ENCODE measurements around the gene MFNG.

MFNG gene

DNA sequence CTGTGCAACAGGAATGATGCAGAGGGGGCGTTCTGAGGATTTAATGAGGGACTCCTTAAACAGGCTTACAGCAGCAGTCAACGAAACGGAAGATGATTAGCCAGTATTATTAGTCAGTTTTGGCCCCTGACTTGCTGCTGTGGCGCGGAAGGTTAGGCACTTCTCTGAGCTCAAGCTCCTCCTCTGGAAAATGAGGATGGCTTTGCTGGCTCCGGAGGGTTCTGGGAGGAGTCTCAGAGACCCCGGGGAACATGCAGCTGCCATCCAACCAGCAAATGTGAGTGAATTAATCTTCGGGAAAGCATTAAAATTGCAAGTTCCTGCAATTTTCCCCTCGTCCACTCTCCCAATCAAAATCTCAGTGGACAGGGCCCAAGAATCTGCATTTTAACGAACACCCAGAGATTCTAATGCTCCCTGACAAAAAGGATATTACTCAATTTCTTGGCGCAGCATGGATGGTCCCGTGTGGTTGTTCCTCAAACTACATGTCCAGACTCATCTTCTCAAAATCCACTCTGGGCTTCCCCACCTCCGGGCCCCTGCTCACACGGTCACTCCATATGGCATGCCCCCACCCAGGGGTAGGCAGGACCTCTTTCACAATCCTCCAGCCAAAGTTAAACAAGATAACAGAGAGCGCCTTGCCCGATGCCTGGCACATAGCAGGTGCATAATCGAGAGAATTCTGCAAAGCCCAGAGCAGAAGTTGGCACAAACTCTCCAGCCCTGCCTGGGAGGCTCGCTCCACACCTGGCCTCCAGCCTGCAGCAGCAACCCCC, 65.3 kb downstream of the MFNG start:
- H3K4me1 ChIP-seq (ENCODE audit: control insufficient read depth, insufficient read depth, low read length): peaks cover 4% of the 10 kb centered on the region
- H3K27ac ChIP-seq (ENCODE audit: low read length): no peak overlapping the region

DNA sequence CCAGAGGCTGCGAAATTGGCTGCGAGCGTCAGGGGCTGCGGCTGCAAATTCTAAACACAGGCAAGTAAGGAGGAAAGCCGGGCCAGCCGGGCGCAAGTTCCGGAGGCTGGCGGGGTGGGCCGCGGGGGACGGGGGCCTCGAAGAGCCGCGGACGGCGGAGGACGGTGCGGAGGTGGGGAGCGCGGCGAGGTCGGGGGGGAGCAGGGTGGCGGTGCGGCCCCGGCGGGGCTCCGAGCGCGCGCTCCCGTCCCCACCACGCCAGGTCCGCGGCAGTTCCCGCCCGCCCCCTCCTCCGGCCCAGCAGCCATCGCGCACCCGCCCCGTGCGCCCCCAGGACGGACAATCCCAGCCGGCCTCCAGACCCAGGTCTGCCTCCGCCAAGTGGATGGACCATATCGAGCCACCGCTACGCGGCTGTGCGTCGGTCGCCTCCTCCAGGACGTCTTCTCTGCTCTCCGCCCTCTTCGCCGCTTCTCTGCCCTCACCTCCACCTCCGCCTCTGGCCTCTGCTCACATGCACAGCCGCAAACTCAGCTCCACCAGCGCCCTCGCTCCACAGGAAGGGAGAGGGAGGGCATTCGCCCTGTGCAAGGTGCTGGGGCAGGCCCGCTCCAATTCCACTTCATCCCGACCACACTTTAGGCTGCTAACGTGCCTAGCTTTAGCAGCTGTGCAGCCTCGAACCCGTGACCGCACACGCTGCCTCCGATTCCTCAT, 66.1 kb downstream of the MFNG start:
- Histone ChIP-seq H3K9ac (ENCODE audit: low read length in 2 of 2) (no peak overlapping the region), H3K27ac (ENCODE audit: low read length) (no peak overlapping the region), H3K4me3 (ENCODE audit: low read length in 2 of 2) (peak overlapping the region in 1 of 2 donors; percentile 55), H3K9me3 (ENCODE audit: control insufficient read depth in 2 of 2, low read length in 2 of 2) (no peaks in the 10 kb centered on the region), H3K36me3 (ENCODE audit: control insufficient read depth in 2 of 2, insufficient read depth in 2 of 2, low read length in 2 of 2) (no peaks in the 10 kb centered on the region), H3K4me1 (ENCODE audit: control insufficient read depth, insufficient read depth, low read length) (peaks cover 4% of the 10 kb centered on the region), H3K27me3 (ENCODE audit: control insufficient read depth in 1 of 2, insufficient read depth in 2 of 2, low read length in 2 of 2) (peaks cover 39 to 48% of the 10 kb centered on the region in 2 donors)

More for the DNA sequence above, 65.3 kb downstream of the MFNG start:
- H3K27me3 ChIP-seq (ENCODE audit: control insufficient read depth in 1 of 2, insufficient read depth in 2 of 2, low read length in 2 of 2): peaks cover 43 to 50% of the 10 kb centered on the region in 2 donors
- no peak overlapping the region for H3K9ac ChIP-seq (ENCODE audit: low read length in 2 of 2)
- H3K9me3 ChIP-seq (ENCODE audit: control insufficient read depth in 2 of 2, low read length in 2 of 2): no peaks in the 10 kb centered on the region
- H3K36me3 ChIP-seq (ENCODE audit: control insufficient read depth in 2 of 2, insufficient read depth in 2 of 2, low read length in 2 of 2): no peaks in the 10 kb centered on the region
- no peak overlapping the region for H3K4me3 ChIP-seq (ENCODE audit: low read length in 2 of 2)

DNA sequence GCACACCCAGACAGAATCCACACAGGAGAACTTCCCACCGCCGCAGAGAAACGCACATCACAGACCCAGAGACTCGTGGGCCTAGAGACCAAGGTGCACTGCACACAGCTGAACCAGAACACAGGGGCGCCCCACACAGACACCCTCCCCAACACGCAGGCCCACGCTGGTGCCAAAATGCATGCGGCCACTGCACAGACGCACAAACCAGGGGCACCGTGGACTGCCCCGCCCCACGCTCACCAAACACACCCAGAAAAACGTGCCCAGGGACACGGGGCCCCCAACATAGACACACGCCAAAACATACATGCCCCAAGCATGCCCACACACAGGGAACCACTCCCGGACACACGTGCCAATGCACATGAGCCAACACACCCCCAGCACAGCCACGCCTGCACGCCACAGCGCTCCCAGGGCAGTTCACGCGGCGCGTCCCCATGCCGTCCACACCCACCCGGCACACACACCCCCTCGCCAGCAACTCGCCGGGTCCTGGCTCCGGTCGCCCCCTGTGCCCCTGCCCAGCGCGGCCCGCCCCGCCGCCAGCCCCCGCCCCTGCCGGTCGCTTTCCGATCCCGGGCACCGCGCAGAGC, 66.7 kb downstream of the MFNG start:
- Histone ChIP-seq H3K4me3 (ENCODE audit: low read length in 2 of 2) (no peak overlapping the region), H3K27ac (ENCODE audit: low read length) (no peak overlapping the region), H3K9me3 (ENCODE audit: control insufficient read depth in 2 of 2, low read length in 2 of 2) (no peaks in the 10 kb centered on the region), H3K36me3 (ENCODE audit: control insufficient read depth in 2 of 2, insufficient read depth in 2 of 2, low read length in 2 of 2) (no peaks in the 10 kb centered on the region), H3K4me1 (ENCODE audit: control insufficient read depth, insufficient read depth, low read length) (peaks cover 4% of the 10 kb centered on the region), H3K9ac (ENCODE audit: low read length in 2 of 2) (no peak overlapping the region), H3K27me3 (ENCODE audit: control insufficient read depth in 1 of 2, insufficient read depth in 2 of 2, low read length in 2 of 2) (peaks cover 42 to 48% of the 10 kb centered on the region in 2 donors)
